ENCODE measurements around the gene SKOR2. TPM values are rescaled to one million over a fixed set of nuclear protein-coding genes. Genes with fewer than 3 reads are reported as not detected.
"Not testable (repeated sequence)": the region's sequence is repeated elsewhere in the genome, so short reads cannot be mapped to it uniquely, and the experiment has no call there.

Gene SKOR2
- total RNA-seq, 1 experiment from 2014 or later, result not detected

GRCh38 chr18:47160256-47160655, 91.2 kb downstream of the SKOR2 start:
- intact Hi-C loops (cut with micrococcal nuclease), result no loop called here
- ChIA-PET RAD21 (ENCODE audit: low non-redundant PET in 1 of 2, low total read pairs in 2 of 2, uncharacterized antibody in 2 of 2, unreplicated experiment in 2 of 2) (no interaction called here), CTCF (no interaction called here), POLR2A (no interaction called here)
- TF ChIP-seq ELF1 (IDR thresholded peaks at IDR 0.05; ENCODE audit: borderline replicate concordance, low read depth) (no peak), EZH2 (IDR thresholded peaks at IDR 0.05) (no peak), EGR1 (IDR thresholded peaks at IDR 0.05; ENCODE audit: low read depth) (no peak), POLR2AphosphoS5 (IDR thresholded peaks at IDR 0.05; ENCODE audit: low read depth, low read length) (no peak), SIN3A (IDR thresholded peaks at IDR 0.05; ENCODE audit: low read depth) (no peak), EZH2phosphoT487 (IDR thresholded peaks at IDR 0.05; ENCODE audit: borderline replicate concordance) (no peak)
- H3K27me3 ChIP-seq (ENCODE audit: insufficient read depth, low read length), result no peaks in the 10 kb centered on the region
- no TSS peak for BruUV-seq (replicated peaks)
- no peaks in the 10 kb centered on the region for H3K9me3 ChIP-seq (ENCODE audit: control insufficient read depth in 1 of 2, insufficient read depth in 1 of 2, low read depth in 1 of 2, low read length in 2 of 2)
- H3K9ac ChIP-seq (ENCODE audit: low read length), result no peak overlapping the region
- ATAC-seq, result no peak
- no peak overlapping the region for H3K4me2 ChIP-seq (ENCODE audit: low read length)
- H3K4me3 ChIP-seq (replicated peaks in 1 of 2; ENCODE audit: low read depth in 1 of 2, low read length in 2 of 2), result no peak overlapping the region
- H3K36me3 ChIP-seq (ENCODE audit: control insufficient read depth in 1 of 2, insufficient read depth in 2 of 2, low read length in 2 of 2), result peaks cover 0 to 2% of the 10 kb centered on the region in 2 experiments; a peak in 1 of 4 replicates
- peaks cover 85% of the 10 kb centered on the region for H3K79me2 ChIP-seq (ENCODE audit: insufficient read depth, low read length)
- H3K9me2 ChIP-seq (ENCODE audit: insufficient read depth), result no peaks in the 10 kb centered on the region
- no peak overlapping the region for H2AFZ ChIP-seq (ENCODE audit: low read depth, low read length, poor library complexity, severe bottlenecking)
- peaks cover 15 to 19% of the 10 kb centered on the region in 2 experiments for H3K4me1 ChIP-seq (ENCODE audit: control insufficient read depth in 1 of 2, insufficient read depth in 2 of 2, low read length in 2 of 2)
- H3K27ac ChIP-seq (ENCODE audit: low read depth, low read length), result no peak overlapping the region
- DNase-seq (ENCODE audit: low read depth, low spot score), result no peak
- no peaks in the 10 kb centered on the region; the same call in 1 of the 2 replicates for H4K20me1 ChIP-seq (ENCODE audit: insufficient read depth)

GRCh38 chr18:47158404-47158803, 93.1 kb downstream of the SKOR2 start:
- intact Hi-C loops (cut with micrococcal nuclease), result loop anchor here (10.0 kb wide), 1 partner anchor 846 kb away; no protein-coding TSS in a partner anchor
- CTCF ChIA-PET; H3K27me3 ChIP-seq (ENCODE audit: insufficient read depth, low read length); POLR2A ChIA-PET; H3K9me3 ChIP-seq (ENCODE audit: control insufficient read depth in 1 of 2, insufficient read depth in 1 of 2, low read depth in 1 of 2, low read length in 2 of 2); H3K9me2 ChIP-seq (ENCODE audit: insufficient read depth); H2AFZ ChIP-seq (ENCODE audit: low read depth, low read length, poor library complexity, severe bottlenecking); RAD21 ChIA-PET (ENCODE audit: low non-redundant PET in 1 of 2, low total read pairs in 2 of 2, uncharacterized antibody in 2 of 2, unreplicated experiment in 2 of 2); H4K20me1 ChIP-seq (ENCODE audit: insufficient read depth); H3K4me3 ChIP-seq (replicated peaks in 1 of 2; ENCODE audit: low read depth in 1 of 2, low read length in 2 of 2); BruUV-seq (replicated peaks): not testable (repeated sequence)
- Histone ChIP-seq H3K4me2 (ENCODE audit: low read length) (peak overlapping the region; percentile 55), H3K79me2 (ENCODE audit: insufficient read depth, low read length) (peaks cover 67% of the 10 kb centered on the region), H3K9ac (ENCODE audit: low read length) (0 out of 2 replicates have a peak overlapping the region, but pooled peaks have one; percentile 5), H3K36me3 (ENCODE audit: control insufficient read depth in 1 of 2, insufficient read depth in 2 of 2, low read length in 2 of 2) (peaks cover 3 to 15% of the 10 kb centered on the region in 2 experiments; a peak in 1 of 4 replicates), H3K4me1 (ENCODE audit: control insufficient read depth in 1 of 2, insufficient read depth in 2 of 2, low read length in 2 of 2) (peaks cover 15 to 19% of the 10 kb centered on the region in 2 experiments), H3K27ac (ENCODE audit: low read depth, low read length) (peak overlapping the region; percentile 51; the same call in 1 of the 2 replicates)
- ATAC-seq (peak; percentile 92), DNase-seq (ENCODE audit: low read depth, low spot score) (peak; percentile 77)
- TF ChIP-seq CBX3 (IDR thresholded peaks at IDR 0.05; ENCODE audit: low read depth) (peak; percentile 37; the same call in 1 of the 2 replicates), FOSL1 (IDR thresholded peaks at IDR 0.05; ENCODE audit: low read depth) (peak; percentile 59), JUND (IDR thresholded peaks at IDR 0.05) (peak; percentile 52)

Other genes starting within 250 kb of the SKOR2 start
- not detected for gene ELOA2, start 216.0 kb downstream of the SKOR2 start, total RNA-seq (2021; ENCODE audit: unreplicated experiment)
- gene HDHD2, start 101.2 kb downstream of the SKOR2 start, total RNA-seq (2021; ENCODE audit: unreplicated experiment), result 29.1 TPM
- 12.0 TPM for gene IER3IP1, start 75.3 kb downstream of the SKOR2 start, total RNA-seq (2021; ENCODE audit: unreplicated experiment)

All from HCT116 (cell line).